PFSK-1 (cell line): ENCODE measurements around the gene NT5C2.

Source experiments
- FOXP2 ChIP-seq: optimal IDR thresholded peaks from 2 replicates; pipeline ENCODE3; 2011; ENCODE audit warnings: borderline replicate concordance, control low read depth, inconsistent platforms; ENCODE audit not compliant: insufficient read depth; ENCODE audit errors: extremely low read length, extremely low read depth
- POLR2AphosphoS5 ChIP-seq: IDR thresholded peaks from 2 replicates; pipeline ENCODE4 v1.6.1; 2012; ENCODE audit warnings: low read depth, mild to moderate bottlenecking, control low read depth, low read length, moderate library complexity
- REST ChIP-seq, 2 experiments: IDR thresholded peaks; 2 replicates each; pipeline versions ENCODE4 v1.6.1 to v1.8.0; 2011 to 2012; ENCODE audit warnings: low read depth in 2 of 2, low read length in 2 of 2, control low read depth in 1 of 2, inconsistent platforms in 1 of 2, mild to moderate bottlenecking in 1 of 2, moderate library complexity in 1 of 2; ENCODE audit not compliant: insufficient read depth in 1 of 2
- SIN3A ChIP-seq: IDR thresholded peaks from 2 replicates; pipeline ENCODE4 v1.6.1; 2012; ENCODE audit warnings: mild to moderate bottlenecking, low read length, moderate library complexity, borderline replicate concordance; ENCODE audit not compliant: insufficient read depth
- TAF1 ChIP-seq: IDR thresholded peaks from 2 replicates; pipeline ENCODE4 v1.6.1; 2012; ENCODE audit warnings: low read length, control low read depth, borderline replicate concordance; ENCODE audit not compliant: insufficient read depth

Gene NT5C2

GRCh38 chr10:103044942-103045489, 148.1 kb downstream of the NT5C2 start:
- TF ChIP-seq TAF1 = no peak
- TF ChIP-seq REST (IDR thresholded peaks at IDR 0.05; ENCODE audit: insufficient read depth in 1 of 2, low read depth in 2 of 2, low read length in 2 of 2) = no peak
- no peak for TF ChIP-seq FOXP2
- TF ChIP-seq SIN3A = no peak
- TF ChIP-seq POLR2AphosphoS5 = no peak

- TF ChIP-seq SIN3A = no peak
- TF ChIP-seq TAF1 = no peak
- TF ChIP-seq FOXP2 = no peak
- TF ChIP-seq REST (IDR thresholded peaks at IDR 0.05; ENCODE audit: insufficient read depth in 1 of 2, low read depth in 2 of 2, low read length in 2 of 2) = no peak
- TF ChIP-seq POLR2AphosphoS5 = no peak
Measured at GRCh38 chr10:103042908-103043307, 150.2 kb downstream of the NT5C2 start.

- no peak for TF ChIP-seq REST (IDR thresholded peaks at IDR 0.05; ENCODE audit: insufficient read depth in 1 of 2, low read depth in 2 of 2, low read length in 2 of 2)
- TF ChIP-seq FOXP2 = no peak
- no peak for TF ChIP-seq POLR2AphosphoS5
- no peak for TF ChIP-seq TAF1
- TF ChIP-seq SIN3A = no peak
Measured at GRCh38 chr10:103042129-103042528, 150.9 kb downstream of the NT5C2 start.

- TF ChIP-seq TAF1 (no peak), POLR2AphosphoS5 (no peak), FOXP2 (no peak), REST (IDR thresholded peaks at IDR 0.05; ENCODE audit: insufficient read depth in 1 of 2, low read depth in 2 of 2, low read length in 2 of 2) (no peak), SIN3A (no peak)
Measured at GRCh38 chr10:103041391-103041790, 151.7 kb downstream of the NT5C2 start.
